ENCODE results near the gene ANTXRL. TPM values are rescaled to one million over a fixed set of nuclear protein-coding genes. Genes with fewer than 3 reads are reported as not detected.
"Not testable (repeated sequence)": the region's sequence is repeated elsewhere in the genome, so short reads cannot be mapped to it uniquely, and the experiment has no call there.

ANTXRL gene
- total RNA-seq, 1 experiment from 2014 or later = not detected

GRCh38 chr10:46309511-46310142, 22.8 kb downstream of the ANTXRL start:
- H3K36me3 Mint-ChIP-seq (ENCODE audit: insufficient read depth, unreplicated experiment) = no peaks in the 10 kb centered on the region
- no peak for TF ChIP-seq CTCF (IDR thresholded peaks at IDR 0.05; ENCODE audit: unreplicated experiment)
- ChIA-PET CTCF (interaction anchor here (0.6 kb wide), 1 partner anchor 81 kb away, joined by 4 read pairs; no protein-coding TSS in a partner anchor), POLR2A (no interaction called here)
- no peak for DNase-seq (ENCODE audit: unreplicated experiment)
- H3K9me3 Mint-ChIP-seq (ENCODE audit: unreplicated experiment) = no peaks in the 10 kb centered on the region
- H3K27ac Mint-ChIP-seq (ENCODE audit: low read depth, unreplicated experiment) = no peak overlapping the region
- no TSS peak for BruUV-seq (replicated peaks)
- intact Hi-C loops (cut with micrococcal nuclease) = no loop called here
- H3K4me3 Mint-ChIP-seq (ENCODE audit: unreplicated experiment) = no peak overlapping the region
- peaks cover 21% of the 10 kb centered on the region for H3K4me1 Mint-ChIP-seq (ENCODE audit: insufficient read depth, unreplicated experiment)
- H3K27me3 Mint-ChIP-seq (ENCODE audit: insufficient read depth, unreplicated experiment) = no peaks in the 10 kb centered on the region

GRCh38 chr10:46310143-46310514, 23.3 kb downstream of the ANTXRL start:
- CTCF ChIA-PET = no interaction called here
- no peak for TF ChIP-seq CTCF (IDR thresholded peaks at IDR 0.05; ENCODE audit: unreplicated experiment)
- Mint-ChIP-seq H3K4me1 (ENCODE audit: insufficient read depth, unreplicated experiment) (peaks cover 19% of the 10 kb centered on the region), H3K27me3 (ENCODE audit: insufficient read depth, unreplicated experiment) (no peaks in the 10 kb centered on the region), H3K27ac (ENCODE audit: low read depth, unreplicated experiment) (no peak overlapping the region), H3K9me3 (ENCODE audit: unreplicated experiment) (no peaks in the 10 kb centered on the region), H3K4me3 (ENCODE audit: unreplicated experiment) (no peak overlapping the region), H3K36me3 (ENCODE audit: insufficient read depth, unreplicated experiment) (no peaks in the 10 kb centered on the region)
- POLR2A ChIA-PET = no interaction called here
- intact Hi-C loops (cut with micrococcal nuclease) = no loop called here
- no TSS peak for BruUV-seq (replicated peaks)
- no peak for DNase-seq (ENCODE audit: unreplicated experiment)

- Mint-ChIP-seq H3K27me3 (ENCODE audit: insufficient read depth, unreplicated experiment) (no peaks in the 10 kb centered on the region), H3K9me3 (ENCODE audit: unreplicated experiment) (no peaks in the 10 kb centered on the region), H3K27ac (ENCODE audit: low read depth, unreplicated experiment) (no peak overlapping the region), H3K4me1 (ENCODE audit: insufficient read depth, unreplicated experiment) (peaks cover 12% of the 10 kb centered on the region), H3K36me3 (ENCODE audit: insufficient read depth, unreplicated experiment) (no peaks in the 10 kb centered on the region), H3K4me3 (ENCODE audit: unreplicated experiment) (no peak overlapping the region)
- BruUV-seq (replicated peaks) = no TSS peak
- no peak for DNase-seq (ENCODE audit: unreplicated experiment)
- POLR2A ChIA-PET = no interaction called here
- intact Hi-C loops (cut with micrococcal nuclease) = no loop called here
- TF ChIP-seq CTCF (IDR thresholded peaks at IDR 0.05; ENCODE audit: unreplicated experiment) = no peak
- CTCF ChIA-PET = interaction anchor here (0.6 kb wide), 1 partner anchor 82 kb away, joined by 4 read pairs; no protein-coding TSS in a partner anchor
These were observed 24.1 kb downstream of the ANTXRL start for GRCh38 chr10:46310851-46311250.

GRCh38 chr10:46311501-46311951, 24.7 kb downstream of the ANTXRL start:
- no peak overlapping the region for H3K4me3 Mint-ChIP-seq (ENCODE audit: unreplicated experiment)
- BruUV-seq (replicated peaks) = no TSS peak
- ChIA-PET POLR2A (no interaction called here), CTCF (interaction anchor here (0.6 kb wide), 1 partner anchor 83 kb away, joined by 4 read pairs; no protein-coding TSS in a partner anchor)
- peaks cover 5% of the 10 kb centered on the region for H3K4me1 Mint-ChIP-seq (ENCODE audit: insufficient read depth, unreplicated experiment)
- H3K9me3 Mint-ChIP-seq (ENCODE audit: unreplicated experiment) = no peaks in the 10 kb centered on the region
- intact Hi-C loops (cut with micrococcal nuclease) = no loop called here
- no peaks in the 10 kb centered on the region for H3K36me3 Mint-ChIP-seq (ENCODE audit: insufficient read depth, unreplicated experiment)
- no peaks in the 10 kb centered on the region for H3K27me3 Mint-ChIP-seq (ENCODE audit: insufficient read depth, unreplicated experiment)
- no peak overlapping the region for H3K27ac Mint-ChIP-seq (ENCODE audit: low read depth, unreplicated experiment)
- no peak for TF ChIP-seq CTCF (IDR thresholded peaks at IDR 0.05; ENCODE audit: unreplicated experiment)
- no peak for DNase-seq (ENCODE audit: unreplicated experiment)

GRCh38 chr10:46311961-46312431, 25.2 kb downstream of the ANTXRL start:
- H3K9me3 Mint-ChIP-seq (ENCODE audit: unreplicated experiment); BruUV-seq (replicated peaks); H3K27ac Mint-ChIP-seq (ENCODE audit: low read depth, unreplicated experiment); CTCF ChIA-PET; intact Hi-C loops (cut with micrococcal nuclease); H3K27me3 Mint-ChIP-seq (ENCODE audit: insufficient read depth, unreplicated experiment); H3K36me3 Mint-ChIP-seq (ENCODE audit: insufficient read depth, unreplicated experiment); H3K4me3 Mint-ChIP-seq (ENCODE audit: unreplicated experiment); H3K4me1 Mint-ChIP-seq (ENCODE audit: insufficient read depth, unreplicated experiment); POLR2A ChIA-PET: not testable (repeated sequence)
- DNase-seq (ENCODE audit: unreplicated experiment) = peak; percentile 62

All from MCF 10A (cell line).